H1 (cell line): Measurements from ENCODE around the gene MYADM. TPM values are rescaled to one million over a fixed set of nuclear protein-coding genes. Genes with fewer than 3 reads are reported as not detected.
A peak's percentile ranks its signal among the peaks of the same experiment; 100 is the strongest.

Experiments
- CTCF ChIA-PET: fragments of 300-600 bp; sonication (Branson Sonifier 250); formaldehyde crosslinking; loops from one replicate; lab custom pipeline; 2021; ENCODE audit not compliant: partially characterized antibody; lab: Charles Lee
- POLR2A ChIA-PET: fragments of 300-600 bp; sonication (Branson Sonifier 250); formaldehyde crosslinking; loops from one replicate; lab custom pipeline; 2021; ENCODE audit warnings: inconsistent platforms; ENCODE audit not compliant: partially characterized antibody; lab: Charles Lee
- DNase-seq, 2 experiments: peaks; one replicate each; pipeline versions ENCODE4 v3.0.0 to v3.0.0-alpha.2; 2010 to 2022; ENCODE audit warnings: low spot score in 2 of 2, low read depth in 1 of 2, mixed read lengths in 1 of 2
- FAIRE-seq: peaks from 2 replicates; lab custom pipeline; 2011; peaks lifted over from hg19 to GRCh38; lab: Jason Lieb, UNC
- H2AFZ ChIP-seq: 2 replicates; pipeline ENCODE4 v1.8.1; 2012; ENCODE audit warnings: low read length, inconsistent platforms
- H2AK5ac ChIP-seq: 2 replicates; pipeline ENCODE4 v1.6.1; 2013; ENCODE audit warnings: low read depth, low read length
- H2BK120ac ChIP-seq: replicated peaks from 2 replicates; pipeline ENCODE3; 2013; ENCODE audit warnings: low read depth, low read length, inconsistent platforms
- H2BK12ac ChIP-seq: 2 replicates; pipeline ENCODE4 v1.6.1; 2013; ENCODE audit warnings: low read depth, low read length
- H2BK15ac ChIP-seq: 2 replicates; pipeline ENCODE4 v1.6.1; 2013; ENCODE audit warnings: low read length
- H2BK20ac ChIP-seq: 2 replicates; pipeline ENCODE4 v1.6.1; 2013; ENCODE audit warnings: low read length
- H2BK5ac ChIP-seq: 2 replicates; pipeline ENCODE4 v1.6.1; 2013; ENCODE audit warnings: low read depth, low read length
- H3K14ac ChIP-seq: 2 replicates; pipeline ENCODE4 v1.6.1; 2013; ENCODE audit warnings: inconsistent platforms; ENCODE audit not compliant: insufficient read length
- H3K18ac ChIP-seq: 2 replicates; pipeline ENCODE4 v1.6.1; 2013; ENCODE audit warnings: low read length; ENCODE audit errors: extremely low read depth
- H3K23ac ChIP-seq: 2 replicates; pipeline ENCODE4 v1.6.1; 2013; ENCODE audit warnings: inconsistent platforms; ENCODE audit not compliant: insufficient read length
- H3K23me2 ChIP-seq: 2 replicates; pipeline ENCODE4 v1.6.1; 2013; ENCODE audit warnings: low read depth, low read length
- H3K27ac ChIP-seq: 2 replicates; pipeline ENCODE4 v1.6.1; 2011; ENCODE audit warnings: low read depth, low read length, inconsistent platforms
- H3K27me3 ChIP-seq, 4 experiments: replicated peaks in 1 of 4; 1 replicate in 1 of 4; 2 replicates in 3 of 4; pipeline versions ENCODE4 v1.6.1 to v1.8.1; 2011 to 2013; ENCODE audit warnings: low read length in 3 of 4, mild to moderate bottlenecking in 3 of 4, inconsistent platforms in 2 of 4, mixed read lengths in 2 of 4, moderate library complexity in 1 of 4; ENCODE audit not compliant: control insufficient read depth in 3 of 4, insufficient read depth in 3 of 4; ENCODE audit errors: extremely low read depth in 1 of 4
- H3K36me3 ChIP-seq, 4 experiments: 2 replicates each; pipeline versions ENCODE4 v1.6.1 to v1.8.1; 2011 to 2013; ENCODE audit warnings: mild to moderate bottlenecking in 4 of 4, low read length in 3 of 4, moderate library complexity in 2 of 4, control low read depth in 1 of 4, inconsistent platforms in 1 of 4; ENCODE audit not compliant: insufficient read depth in 4 of 4, control insufficient read depth in 2 of 4
- H3K4ac ChIP-seq: replicated peaks from 2 replicates; pipeline ENCODE3; 2013; ENCODE audit warnings: low read length, low read depth, mixed read lengths, inconsistent platforms; ENCODE audit not compliant: insufficient read length
- H3K4me1 ChIP-seq, 4 experiments: replicated peaks in 1 of 4; 1 replicate in 1 of 4; 2 replicates in 3 of 4; pipeline versions ENCODE4 v1.6.1 to v1.8.1; 2011 to 2013; ENCODE audit warnings: low read length in 3 of 4, inconsistent platforms in 2 of 4, mixed read lengths in 1 of 4; ENCODE audit not compliant: insufficient read depth in 4 of 4, control insufficient read depth in 3 of 4
- H3K4me2 ChIP-seq, 2 experiments: 2 replicates each; pipeline versions ENCODE4 v1.6.1 to v1.8.1; 2011 to 2013; ENCODE audit warnings: low read depth in 2 of 2, low read length in 2 of 2, control low read depth in 1 of 2, inconsistent platforms in 1 of 2, mild to moderate bottlenecking in 1 of 2; ENCODE audit not compliant: insufficient read depth in 1 of 2
- H3K4me3 ChIP-seq, 4 experiments: fragments of 200-600, 300-600 bp in 1 of 4; sonication (generic), shearing (Covaris generic), sonication (Bioruptor Twin) in 1 of 4; 2 replicates each; pipeline versions ENCODE4 v1.5.1 to v1.8.1; 2011 to 2016; ENCODE audit warnings: low read length in 4 of 4, low read depth in 3 of 4, control low read depth in 2 of 4, inconsistent platforms in 2 of 4, mild to moderate bottlenecking in 2 of 4, mixed read lengths in 1 of 4, moderate library complexity in 1 of 4; ENCODE audit not compliant: insufficient read depth in 2 of 4; ENCODE audit errors: extremely low read depth in 1 of 4
- H3K56ac ChIP-seq: replicated peaks from 2 replicates; pipeline ENCODE3; 2013; ENCODE audit warnings: low read depth, mild to moderate bottlenecking, mixed read lengths, low read length, inconsistent platforms; ENCODE audit not compliant: insufficient read length
- H3K79me1 ChIP-seq: 2 replicates; pipeline ENCODE4 v1.6.1; 2013; ENCODE audit warnings: low read depth, low read length, control low read depth
- H3K79me2 ChIP-seq, 2 experiments: 2 replicates each; pipeline versions ENCODE4 v1.6.1 to v1.8.1; 2012 to 2013; ENCODE audit warnings: low read length in 2 of 2, mild to moderate bottlenecking in 2 of 2, inconsistent platforms in 1 of 2; ENCODE audit not compliant: insufficient read depth in 2 of 2, control insufficient read depth in 1 of 2
- H3K9ac ChIP-seq, 4 experiments: replicated peaks in 1 of 4; 1 replicate in 1 of 4; 2 replicates in 3 of 4; pipeline versions ENCODE4 v1.6.1 to v1.8.1; 2011 to 2013; ENCODE audit warnings: low read depth in 3 of 4, low read length in 3 of 4, control low read depth in 2 of 4, mild to moderate bottlenecking in 2 of 4, moderate library complexity in 2 of 4, inconsistent platforms in 1 of 4; ENCODE audit errors: extremely low read depth in 1 of 4
- H3K9me3 ChIP-seq, 2 experiments: 2 replicates each; pipeline versions ENCODE4 v1.6.1 to v1.8.1; 2012 to 2013; ENCODE audit warnings: mild to moderate bottlenecking in 2 of 2, moderate library complexity in 2 of 2, control low read depth in 1 of 2, inconsistent platforms in 1 of 2, low read depth in 1 of 2, low read length in 1 of 2, mixed read lengths in 1 of 2; ENCODE audit not compliant: insufficient read depth in 2 of 2
- H4K20me1 ChIP-seq, 2 experiments: replicated peaks in 1 of 2; 2 replicates each; pipeline versions ENCODE3 to v1.8.1; 2011 to 2013; ENCODE audit warnings: inconsistent platforms in 2 of 2, low read length in 2 of 2, mild to moderate bottlenecking in 1 of 2; ENCODE audit not compliant: insufficient read depth in 2 of 2, control insufficient read depth in 1 of 2
- H4K5ac ChIP-seq: 2 replicates; pipeline ENCODE4 v1.6.1; 2013; ENCODE audit warnings: low read length, low read depth, mixed read lengths, inconsistent platforms; ENCODE audit not compliant: insufficient read length
- H4K8ac ChIP-seq: 2 replicates; pipeline ENCODE4 v1.8.0; 2013; ENCODE audit warnings: mild to moderate bottlenecking, moderate library complexity, low read length, inconsistent platforms; ENCODE audit not compliant: insufficient read depth; ENCODE audit errors: extremely low read depth
- H4K91ac ChIP-seq: replicated peaks from 2 replicates; pipeline ENCODE3; 2013; ENCODE audit warnings: low read length, mixed read lengths, inconsistent platforms; ENCODE audit not compliant: insufficient read length
- CBX8 ChIP-seq: fragments of 300-800, 300-1000 bp; sonication (generic); IDR thresholded peaks from 2 replicates; pipeline ENCODE4 v1.7.1; 2016; ENCODE audit warnings: low read depth, low read length, borderline replicate concordance
- CREB1 ChIP-seq: IDR thresholded peaks from 2 replicates; pipeline ENCODE4 v1.6.1; 2012; ENCODE audit warnings: inconsistent platforms
- EP300 ChIP-seq, 2 experiments: IDR thresholded peaks; 1 replicate in 1 of 2; 2 replicates in 1 of 2; pipeline ENCODE4 v1.6.1; 2011 to 2012; ENCODE audit warnings: low read depth in 2 of 2, low read length in 2 of 2, mild to moderate bottlenecking in 2 of 2, borderline replicate concordance in 1 of 2, inconsistent platforms in 1 of 2, moderate library complexity in 1 of 2
- JUND ChIP-seq: IDR thresholded peaks from 2 replicates; pipeline ENCODE4 v1.6.1; 2011; ENCODE audit warnings: mild to moderate bottlenecking, improper control_type of control experiment, low read length
- KDM4A ChIP-seq: IDR thresholded peaks from one replicate; pipeline ENCODE4 v1.7.1; 2012; ENCODE audit warnings: low read depth, mild to moderate bottlenecking, moderate library complexity, low read length, inconsistent platforms; ENCODE audit not compliant: severe bottlenecking
- KDM5A ChIP-seq: fragments of 200-600 bp; IDR thresholded peaks from 2 replicates; pipeline ENCODE4 v1.7.1; 2012; ENCODE audit warnings: mild to moderate bottlenecking, low read length, inconsistent platforms, mixed read lengths
- MAX ChIP-seq: IDR thresholded peaks from 2 replicates; pipeline ENCODE4 v1.6.1; 2012; ENCODE audit warnings: inconsistent platforms
- SIN3A ChIP-seq, 2 experiments: IDR thresholded peaks in 1 of 2; conservative IDR thresholded peaks in 1 of 2; 2 replicates each; pipeline ENCODE4 v1.6.1; 2011 to 2012; ENCODE audit warnings: low read length in 2 of 2, improper control_type of control experiment in 1 of 2, low read depth in 1 of 2, mild to moderate bottlenecking in 1 of 2
- SUZ12 ChIP-seq: fragments of 200-600 bp; sonication (generic); IDR thresholded peaks from 2 replicates; pipeline ENCODE4 v1.6.1; 2012; ENCODE audit warnings: mild to moderate bottlenecking, inconsistent platforms, low read length, moderate library complexity, mixed read lengths
- TCF12 ChIP-seq: IDR thresholded peaks from 2 replicates; pipeline ENCODE4 v1.6.1; 2011; ENCODE audit warnings: low read depth, mild to moderate bottlenecking, low read length
- WGBS, 2 experiments: shearing (Covaris generic) in 1 of 2; methylation state at CpG; one replicate each; pipeline versions ENCODE4 v1.1.6 to v1.1.7; 2013 to 2015; ENCODE audit warnings: low lambda C conversion rate in 2 of 2, mixed read lengths in 2 of 2, inconsistent platforms in 1 of 2, low coverage in 1 of 2, missing lambda C conversion rate in 1 of 2; ENCODE audit not compliant: insufficient replicate concordance in 2 of 2, insufficient coverage in 1 of 2, insufficient read length in 1 of 2; ENCODE audit errors: extremely low coverage in 1 of 2, missing lambda C conversion rate in 1 of 2; 5-methylcytosine and 5-hydroxymethylcytosine counted together
- polyA plus RNA-seq, 7 experiments: library from polyadenylated mRNA; depleted of rRNA in 3 of 7; stranded (reverse) in 5 of 7; unstranded in 2 of 7; fragments of >200 nt in 5 of 7; fragments of 200-250 nt in 2 of 7; gene quantifications; 1 replicate in 5 of 7; 2 replicates in 1 of 7; 4 replicates in 1 of 7; pipeline versions ENCODE4 v1.2.1 to v1.2.3, GENCODE V29; 2011 to 2013; ENCODE audit warnings: missing spikeins in 2 of 7, mixed read lengths in 2 of 7
- total RNA-seq: library from RNA; stranded (reverse); fragmentation: NEBNext Ultra II Directional; extraction: Animal tissue kit (Norgen Biotek cat#: 25700); gene quantifications from 2 replicates; pipeline ENCODE4 v1.2.1, GENCODE V29; 2021
- TF ChIP-seq, protein P1 (sequence below): IDR thresholded peaks from 2 replicates; pipeline ENCODE4 v1.6.1; 2012; ENCODE audit warnings: inconsistent platforms

MYADM gene
- total and polyA plus RNA-seq, 2 of the 8 experiments (the other 6 are each of a cell fraction or from before 2014, with no cell fraction given) = 70.1 to 74.2 TPM

GRCh38 chr19:53903055-53903680 is 35.5 kb downstream of the MYADM start:
- POLR2A ChIA-PET = interaction anchor here (0.9 to 2.1 kb wide), 4 partner anchors 11 to 49 kb away, joined by 3 to 6 read pairs (median 4); no protein-coding TSS in a partner anchor
- H3K79me1 ChIP-seq = 0 out of 2 replicates have a peak, but pooled peaks cover 2% of the 10 kb centered on the region
- TF ChIP-seq SIN3A (conservative IDR thresholded peaks at IDR 0.05 in 1 of 2, IDR thresholded peaks at IDR 0.05 in 1 of 2; ENCODE audit: low read depth in 1 of 2, low read length in 2 of 2) = peak; percentile 87 to 92; a peak in 3 of 4 replicates
- TF ChIP-seq KDM4A = no peak
- no peak for TF ChIP-seq JUND
- peak in 1 of 2 experiments; percentile 65; a peak in 1 of 3 replicates for TF ChIP-seq EP300 (IDR thresholded peaks at IDR 0.05; ENCODE audit: borderline replicate concordance in 1 of 2, low read depth in 2 of 2, low read length in 2 of 2)
- TF ChIP-seq TCF12 = 0 out of 2 replicates have a peak, but pooled peaks have one; percentile 69
- no peak for TF ChIP-seq MAX
- TF ChIP-seq SUZ12 = no peak
- TF ChIP-seq CREB1 = no peak
- TF ChIP-seq, protein P1, sequence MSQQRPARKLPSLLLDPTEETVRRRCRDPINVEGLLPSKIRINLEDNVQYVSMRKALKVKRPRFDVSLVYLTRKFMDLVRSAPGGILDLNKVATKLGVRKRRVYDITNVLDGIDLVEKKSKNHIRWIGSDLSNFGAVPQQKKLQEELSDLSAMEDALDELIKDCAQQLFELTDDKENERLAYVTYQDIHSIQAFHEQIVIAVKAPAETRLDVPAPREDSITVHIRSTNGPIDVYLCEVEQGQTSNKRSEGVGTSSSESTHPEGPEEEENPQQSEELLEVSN = no peak
- no peak for TF ChIP-seq KDM5A
- TF ChIP-seq CBX8 = no peak

More at GRCh38 chr19:53903055-53903680, 35.5 kb downstream of the MYADM start:
- Histone ChIP-seq H4K20me1 (peaks cover 0 to 3% of the 10 kb centered on the region in 2 experiments), H4K8ac (no peak overlapping the region), H3K79me2 (no peaks in the 10 kb centered on the region), H2BK12ac (no peak overlapping the region), H3K18ac (no peak overlapping the region), H2AK5ac (peak overlapping the region; percentile 87; the same call in 1 of the 2 replicates), H3K4me3 (no peak overlapping the region), H2BK15ac (no peak overlapping the region), H4K5ac (no peak overlapping the region), H3K23ac (no peak overlapping the region), H3K27ac (peak overlapping the region; percentile 32; the same call in 1 of the 2 replicates), H3K4me2 (no peak overlapping the region), H2AFZ (no peak overlapping the region), H3K9me3 (no peaks in the 10 kb centered on the region), H3K23me2 (peaks cover 8% of the 10 kb centered on the region), H3K36me3 (peaks cover 0 to 8% (median 2%) of the 10 kb centered on the region in 4 experiments; a peak in 4 of 8 replicates), H3K56ac (no peak overlapping the region), H2BK120ac (no peak overlapping the region), H4K91ac (no peak overlapping the region), H3K4ac (no peak overlapping the region), H3K4me1 (peaks cover 0 to 15% (median 7%) of the 10 kb centered on the region in 4 experiments; a peak in 5 of 7 replicates), H2BK20ac (no peak overlapping the region), H3K14ac (no peak overlapping the region), H2BK5ac (no peak overlapping the region), H3K9ac (no peak overlapping the region), H3K27me3 (peaks cover 0 to 17% (median 13%) of the 10 kb centered on the region in 4 experiments; a peak in 5 of 7 replicates)
- peak in 1 of 2 experiments; percentile 69 for DNase-seq
- WGBS, 2 experiments = 65% methylated on average over 4 of the region's 4 CpGs; no CpG with 5 or more reads in 1 of the 2 experiments
- CTCF ChIA-PET = interaction anchor here (0.5 to 3.2 kb wide), 6 partner anchors 9 to 121 kb away, joined by 3 to 17 read pairs (median 4); no protein-coding TSS in a partner anchor
- FAIRE-seq = peak; percentile 92
